OCI-LY3 (cell line): ENCODE data around the gene COL16A1.

Experiments
- H2AFZ ChIP-seq: fragments of 200-600, 300-600 bp; shearing (Covaris generic); 2 replicates; pipeline ENCODE4 v1.6.0; 2014; ENCODE audit warnings: antibody characterized with exemption, low read depth, low read length
- H3K27ac ChIP-seq: fragments of 200-600, 300-600 bp; sonication (generic); 2 replicates; pipeline ENCODE4 v1.5.1; 2014; ENCODE audit warnings: mild to moderate bottlenecking, low read length, moderate library complexity, mixed read lengths
- H3K27me3 ChIP-seq: fragments of 200-600, 300-600 bp; sonication (generic); 2 replicates; pipeline ENCODE4 v1.6.1; 2014; ENCODE audit warnings: low read depth, low read length, mixed read lengths
- H3K36me3 ChIP-seq: fragments of 200-600, 300-600 bp; sonication (generic); replicated peaks from 2 replicates; pipeline ENCODE3; 2014; ENCODE audit warnings: low read depth, low read length, mixed read lengths
- H3K4me1 ChIP-seq: fragments of 300-600, 200-600 bp; sonication (generic); 2 replicates; pipeline ENCODE4 v1.6.1; 2014; ENCODE audit warnings: low read length, mixed read lengths
- H3K4me2 ChIP-seq: fragments of 200-600, 300-600 bp; sonication (generic); 2 replicates; pipeline ENCODE4 v1.6.1; 2014; ENCODE audit warnings: low read length, mixed read lengths
- H3K4me3 ChIP-seq: fragments of 300-600, 200-600 bp; sonication (generic); 2 replicates; pipeline ENCODE4 v1.5.1; 2014; ENCODE audit warnings: antibody characterized with exemption, mild to moderate bottlenecking, low read length, moderate library complexity
- H3K79me2 ChIP-seq: fragments of 300-600, 200-600 bp; shearing (Covaris generic); 2 replicates; pipeline ENCODE4 v1.6.1; 2014; ENCODE audit warnings: mild to moderate bottlenecking, low read length, mixed read lengths
- H3K9ac ChIP-seq: fragments of 300-600, 200-600 bp; shearing (Covaris generic); 2 replicates; pipeline ENCODE4 v1.6.0; 2014; ENCODE audit warnings: mild to moderate bottlenecking, low read length, moderate library complexity
- H3K9me3 ChIP-seq: fragments of 200-600, 300-600 bp; shearing (Covaris generic); 2 replicates; pipeline ENCODE4 v1.6.1; 2014; ENCODE audit warnings: low read length, mixed read lengths; ENCODE audit not compliant: insufficient read depth
- H4K20me1 ChIP-seq: fragments of 200-600, 300-600 bp; sonication (generic); 2 replicates; pipeline ENCODE4 v1.6.1; 2016; ENCODE audit warnings: low read length, mixed read lengths; ENCODE audit not compliant: insufficient read depth
- EZH2phosphoT487 ChIP-seq: fragments of 200-600 bp; shearing (Covaris generic); IDR thresholded peaks from 2 replicates; pipeline ENCODE4 v1.6.1; 2018; ENCODE audit warnings: antibody characterized with exemption, mixed run types, low read depth
- TF ChIP-seq, protein P1 (sequence below): fragments of 200-600, 300-600 bp; sonication (generic); IDR thresholded peaks from 2 replicates; pipeline ENCODE4 v1.5.1; 2014; ENCODE audit warnings: antibody characterized with exemption, low read length, low read depth

COL16A1 gene

DNA sequence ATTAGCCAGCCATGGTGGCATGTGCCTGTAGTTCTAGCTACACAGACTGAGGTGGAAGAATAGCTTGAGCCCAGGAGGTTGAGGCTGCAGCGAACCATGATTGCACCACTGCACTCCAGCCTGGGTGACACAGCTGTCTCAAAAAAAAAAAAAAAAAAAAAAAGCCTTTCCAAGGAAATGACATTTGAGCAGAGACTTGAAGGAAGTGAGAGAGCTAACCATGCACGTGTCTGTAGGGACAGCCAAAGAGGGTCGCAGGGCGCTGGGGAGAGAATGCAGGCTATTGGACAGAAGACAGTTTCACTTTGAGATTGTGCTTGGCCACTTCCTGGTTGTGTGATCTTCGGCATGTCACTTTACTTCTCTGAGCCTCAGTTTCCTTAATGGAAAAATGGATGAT lies 79.5 kb downstream of the COL16A1 start:
- no peak overlapping the region for H2AFZ ChIP-seq
- no peak overlapping the region for H3K4me3 ChIP-seq
- H3K4me1 ChIP-seq = peaks cover 15% of the 10 kb centered on the region
- TF ChIP-seq, protein P1, sequence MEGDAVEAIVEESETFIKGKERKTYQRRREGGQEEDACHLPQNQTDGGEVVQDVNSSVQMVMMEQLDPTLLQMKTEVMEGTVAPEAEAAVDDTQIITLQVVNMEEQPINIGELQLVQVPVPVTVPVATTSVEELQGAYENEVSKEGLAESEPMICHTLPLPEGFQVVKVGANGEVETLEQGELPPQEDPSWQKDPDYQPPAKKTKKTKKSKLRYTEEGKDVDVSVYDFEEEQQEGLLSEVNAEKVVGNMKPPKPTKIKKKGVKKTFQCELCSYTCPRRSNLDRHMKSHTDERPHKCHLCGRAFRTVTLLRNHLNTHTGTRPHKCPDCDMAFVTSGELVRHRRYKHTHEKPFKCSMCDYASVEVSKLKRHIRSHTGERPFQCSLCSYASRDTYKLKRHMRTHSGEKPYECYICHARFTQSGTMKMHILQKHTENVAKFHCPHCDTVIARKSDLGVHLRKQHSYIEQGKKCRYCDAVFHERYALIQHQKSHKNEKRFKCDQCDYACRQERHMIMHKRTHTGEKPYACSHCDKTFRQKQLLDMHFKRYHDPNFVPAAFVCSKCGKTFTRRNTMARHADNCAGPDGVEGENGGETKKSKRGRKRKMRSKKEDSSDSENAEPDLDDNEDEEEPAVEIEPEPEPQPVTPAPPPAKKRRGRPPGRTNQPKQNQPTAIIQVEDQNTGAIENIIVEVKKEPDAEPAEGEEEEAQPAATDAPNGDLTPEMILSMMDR = no peak
- TF ChIP-seq EZH2phosphoT487 = no peak
- no peaks in the 10 kb centered on the region for H3K9me3 ChIP-seq
- H3K36me3 ChIP-seq = no peaks in the 10 kb centered on the region
- H3K27ac ChIP-seq = no peak overlapping the region
- no peaks in the 10 kb centered on the region for H3K79me2 ChIP-seq
- H3K27me3 ChIP-seq = no peaks in the 10 kb centered on the region
- no peak overlapping the region for H3K9ac ChIP-seq
- H3K4me2 ChIP-seq = peak overlapping the region; percentile 12; the same call in 1 of the 2 replicates
- H4K20me1 ChIP-seq = no peaks in the 10 kb centered on the region

DNA sequence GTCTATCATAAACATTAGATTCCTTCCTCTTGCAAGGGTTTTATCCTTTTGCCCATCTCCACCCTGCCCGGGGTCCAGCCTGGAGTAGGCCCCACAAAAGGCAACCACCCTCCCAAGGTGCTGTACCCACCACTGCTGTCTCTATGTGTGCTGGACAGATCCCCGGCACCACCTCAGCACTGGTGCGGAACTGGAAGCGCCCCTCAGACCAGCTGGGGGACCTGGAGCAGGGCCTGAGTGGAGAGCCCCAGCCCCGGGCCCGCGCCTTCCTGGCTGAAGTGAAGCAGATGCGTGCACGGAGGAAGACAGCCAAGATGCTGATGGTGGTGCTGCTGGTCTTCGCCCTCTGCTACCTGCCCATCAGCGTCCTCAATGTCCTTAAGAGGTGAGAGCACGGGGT lies 80.5 kb downstream of the COL16A1 start:
- no peaks in the 10 kb centered on the region for H3K9me3 ChIP-seq
- no peak overlapping the region for H3K9ac ChIP-seq
- TF ChIP-seq EZH2phosphoT487 = no peak
- TF ChIP-seq, protein P1 = no peak
- H3K27ac ChIP-seq = no peak overlapping the region
- no peaks in the 10 kb centered on the region for H3K36me3 ChIP-seq
- H3K4me3 ChIP-seq = no peak overlapping the region
- no peak overlapping the region for H3K4me2 ChIP-seq
- no peaks in the 10 kb centered on the region for H3K27me3 ChIP-seq
- H2AFZ ChIP-seq = no peak overlapping the region
- H3K79me2 ChIP-seq = no peaks in the 10 kb centered on the region
- H3K4me1 ChIP-seq = peaks cover 24% of the 10 kb centered on the region
- H4K20me1 ChIP-seq = no peaks in the 10 kb centered on the region

DNA sequence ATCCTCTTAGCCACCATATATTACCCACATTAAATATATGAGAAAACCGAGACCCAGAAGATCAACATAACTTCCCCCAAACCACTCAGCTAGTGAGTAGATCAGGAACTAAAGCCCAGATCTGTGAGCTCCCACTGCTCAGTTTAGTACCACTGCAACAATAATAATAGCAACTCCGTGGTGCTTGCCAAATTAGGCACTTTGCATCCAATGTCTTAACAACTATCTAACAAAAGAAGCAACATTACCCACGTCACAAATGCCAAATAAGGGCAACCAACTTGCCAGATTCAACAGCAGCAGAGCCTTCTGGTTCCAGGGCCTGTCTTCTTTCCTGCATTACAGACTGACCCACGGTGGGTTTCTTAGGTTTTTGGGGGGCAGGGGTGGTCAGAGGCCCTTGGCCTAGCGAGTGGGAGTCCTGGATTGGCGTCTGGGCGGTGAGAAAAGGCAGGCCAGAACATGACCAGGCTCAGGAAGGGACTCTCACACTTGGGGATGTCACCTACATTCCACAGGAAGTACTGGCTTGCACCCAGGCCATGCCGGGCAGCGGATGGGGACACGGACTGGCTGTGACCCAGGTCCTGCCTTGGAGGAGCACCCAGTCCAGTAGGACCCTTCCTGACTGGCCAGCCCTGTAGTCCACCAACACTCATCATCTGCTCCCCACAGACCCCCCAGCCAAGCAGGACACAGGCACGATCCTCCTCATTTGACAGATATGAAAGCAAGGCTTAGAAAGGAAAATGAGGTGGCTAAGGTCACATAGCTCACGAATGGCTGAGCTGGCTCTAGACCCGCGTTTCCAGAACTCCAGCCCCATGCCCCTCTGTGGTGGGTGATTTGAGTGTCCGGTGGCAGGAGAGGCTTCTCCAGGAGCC lies 81.7 kb downstream of the COL16A1 start:
- no peaks in the 10 kb centered on the region for H3K36me3 ChIP-seq
- no peaks in the 10 kb centered on the region for H3K9me3 ChIP-seq
- H3K4me2 ChIP-seq = no peak overlapping the region
- peaks cover 26% of the 10 kb centered on the region for H3K4me1 ChIP-seq
- H3K9ac ChIP-seq = no peak overlapping the region
- H3K79me2 ChIP-seq = no peaks in the 10 kb centered on the region
- H3K27me3 ChIP-seq = no peaks in the 10 kb centered on the region
- TF ChIP-seq, protein P1 = no peak
- H3K4me3 ChIP-seq = no peak overlapping the region
- no peaks in the 10 kb centered on the region for H4K20me1 ChIP-seq
- H2AFZ ChIP-seq = no peak overlapping the region
- H3K27ac ChIP-seq = no peak overlapping the region

DNA sequence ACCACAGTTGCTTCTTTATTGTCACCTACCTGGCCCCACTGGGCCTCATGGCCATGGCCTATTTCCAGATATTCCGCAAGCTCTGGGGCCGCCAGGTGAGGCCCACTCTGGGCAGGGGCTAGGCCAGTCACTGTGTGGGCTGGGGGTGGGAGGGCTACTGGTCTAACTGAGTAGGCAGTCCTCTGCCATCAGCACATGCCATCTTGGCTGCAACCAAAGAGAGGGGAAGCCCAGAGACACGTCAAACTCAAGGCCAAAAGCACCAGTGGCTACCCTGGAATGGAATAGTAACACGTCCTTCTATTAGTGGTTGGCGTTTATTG lies 82.4 kb downstream of the COL16A1 start:
- no peaks in the 10 kb centered on the region for H4K20me1 ChIP-seq
- no peaks in the 10 kb centered on the region for H3K9me3 ChIP-seq
- H3K79me2 ChIP-seq = no peaks in the 10 kb centered on the region
- no peak overlapping the region for H3K4me3 ChIP-seq
- no peaks in the 10 kb centered on the region for H3K27me3 ChIP-seq
- no peak overlapping the region for H3K27ac ChIP-seq
- H3K4me2 ChIP-seq = no peak overlapping the region
- no peaks in the 10 kb centered on the region for H3K36me3 ChIP-seq
- TF ChIP-seq, protein P1 = no peak
- TF ChIP-seq EZH2phosphoT487 = no peak
- no peak overlapping the region for H2AFZ ChIP-seq
- H3K9ac ChIP-seq = no peak overlapping the region
- peaks cover 26% of the 10 kb centered on the region for H3K4me1 ChIP-seq
